HCT116 (cell line): ENCODE results near the gene OR6P1. TPM values are rescaled to one million over a fixed set of nuclear protein-coding genes. Genes with fewer than 3 reads are reported as not detected.

Source experiments
- ATAC-seq: fragments of 200-7000 bp; cut with Tn5 transposase; 2 replicates; pipeline ENCODE4 v1.9.1; 2020; ENCODE audit warnings: mild to moderate bottlenecking, moderate library complexity
- BruUV-seq: library from RNA; stranded (reverse); fragments of 400-500 nt; replicated peaks from 2 replicates; lab custom pipeline; 2021; lab: Mats Ljungman, UMichigan
- CTCF ChIA-PET: fragments of 300-600 bp; sonication (Branson Sonifier 250); formaldehyde crosslinking; loops from one replicate; lab custom pipeline; 2021; ENCODE audit warnings: antibody characterized with exemption; lab: Charles Lee
- POLR2A ChIA-PET: fragments of 300-600, 350-600 bp; sonication (Branson Sonifier 250); formaldehyde crosslinking; loops from one replicate; lab custom pipeline; 2021; ENCODE audit warnings: antibody characterized with exemption; lab: Charles Lee
- RAD21 ChIA-PET, 2 experiments: fragments of 300-600 bp; sonication (Branson Sonifier 250); formaldehyde crosslinking; loops; one replicate each; lab custom pipeline; 2023; ENCODE audit warnings: low total read pairs in 2 of 2; ENCODE audit not compliant: uncharacterized antibody in 2 of 2, unreplicated experiment in 2 of 2, low non-redundant PET in 1 of 2; lab: Charles Lee
- DNase-seq: peaks from one replicate; pipeline ENCODE4 v3.0.0-alpha.2; 2010; ENCODE audit warnings: low read depth, low spot score
- H2AFZ ChIP-seq: fragments of 200-600 bp; shearing (Covaris generic), sonication (generic); 2 replicates; pipeline ENCODE4 v1.6.1; 2017; ENCODE audit warnings: low read depth, mixed run types, mixed read lengths, antibody characterized with exemption, low read length; ENCODE audit not compliant: poor library complexity, severe bottlenecking
- H3K27ac ChIP-seq: 2 replicates; pipeline ENCODE4 v1.5.1; 2012; ENCODE audit warnings: low read depth, low read length
- H3K27me3 ChIP-seq: fragments of 200-600 bp; sonication (generic); 2 replicates; pipeline ENCODE4 v1.6.1; 2016; ENCODE audit warnings: mixed run types, low read length, mixed read lengths; ENCODE audit not compliant: insufficient read depth
- H3K36me3 ChIP-seq, 2 experiments: fragments of 200-500 bp in 1 of 2; fragments of 200-600 bp in 1 of 2; sonication (Bioruptor generic) in 1 of 2; sonication (generic) in 1 of 2; 2 replicates each; pipeline versions ENCODE4 v1.5.1 to v1.6.1; 2014 to 2016; ENCODE audit warnings: low read length in 2 of 2, inconsistent platforms in 1 of 2, mixed read lengths in 1 of 2, mixed run types in 1 of 2; ENCODE audit not compliant: insufficient read depth in 2 of 2, control insufficient read depth in 1 of 2
- H3K4me1 ChIP-seq, 2 experiments: fragments of 200-600 bp in 1 of 2; sonication (generic) in 1 of 2; 2 replicates each; pipeline versions ENCODE4 v1.5.1 to v1.6.1; 2012 to 2017; ENCODE audit warnings: low read length in 2 of 2, inconsistent platforms in 1 of 2, mild to moderate bottlenecking in 1 of 2, mixed read lengths in 1 of 2, mixed run types in 1 of 2, moderate library complexity in 1 of 2; ENCODE audit not compliant: insufficient read depth in 2 of 2, control insufficient read depth in 1 of 2
- H3K4me2 ChIP-seq: fragments of 200-600 bp; sonication (generic); 2 replicates; pipeline ENCODE4 v1.6.1; 2017; ENCODE audit warnings: mixed run types, low read length, mixed read lengths
- H3K4me3 ChIP-seq, 2 experiments: fragments of 200-600 bp in 1 of 2; sonication (generic) in 1 of 2; replicated peaks in 1 of 2; 2 replicates each; pipeline ENCODE4 v1.5.1; 2011 to 2016; ENCODE audit warnings: low read length in 2 of 2, control low read depth in 1 of 2, low read depth in 1 of 2, mild to moderate bottlenecking in 1 of 2, mixed read lengths in 1 of 2, mixed run types in 1 of 2
- H3K79me2 ChIP-seq: fragments of 200-600 bp; sonication (generic); 2 replicates; pipeline ENCODE4 v1.6.1; 2017; ENCODE audit warnings: mild to moderate bottlenecking, mixed run types, low read length, moderate library complexity, mixed read lengths; ENCODE audit not compliant: insufficient read depth
- H3K9ac ChIP-seq: fragments of 200-600 bp; sonication (generic); 2 replicates; pipeline ENCODE4 v1.6.1; 2016; ENCODE audit warnings: low read length, mixed read lengths
- H3K9me2 ChIP-seq: fragments of 200-600 bp; sonication (generic), shearing (Covaris generic); 2 replicates; pipeline ENCODE4 v1.6.1; 2017; ENCODE audit warnings: mixed run types, mild to moderate bottlenecking, moderate library complexity; ENCODE audit not compliant: insufficient read depth
- H3K9me3 ChIP-seq, 2 experiments: fragments of 200-500 bp in 1 of 2; fragments of 200-600 bp in 1 of 2; sonication (Bioruptor generic) in 1 of 2; sonication (generic) in 1 of 2; 2 replicates each; pipeline ENCODE4 v1.6.1; 2014 to 2017; ENCODE audit warnings: low read length in 2 of 2, mixed read lengths in 2 of 2, inconsistent platforms in 1 of 2, low read depth in 1 of 2, mild to moderate bottlenecking in 1 of 2, mixed run types in 1 of 2, moderate library complexity in 1 of 2; ENCODE audit not compliant: control insufficient read depth in 1 of 2, insufficient read depth in 1 of 2
- H4K20me1 ChIP-seq: fragments of 200-600 bp; sonication (generic), shearing (Covaris generic); 2 replicates; pipeline ENCODE4 v1.6.1; 2017; ENCODE audit warnings: mixed run types, mild to moderate bottlenecking, moderate library complexity; ENCODE audit not compliant: insufficient read depth
- ATF3 ChIP-seq: IDR thresholded peaks from 2 replicates; pipeline ENCODE4 v1.6.1; 2012
- CBX3 ChIP-seq: IDR thresholded peaks from 2 replicates; pipeline ENCODE4 v1.6.1; 2012; ENCODE audit warnings: low read depth
- CTCF ChIP-seq, 3 experiments: fragments of 200-600 bp in 1 of 3; sonication (generic) in 1 of 3; IDR thresholded peaks in 2 of 3; conservative IDR thresholded peaks in 1 of 3; 2 replicates each; pipeline ENCODE4 v1.5.1; 2012 to 2017; ENCODE audit warnings: low read depth in 2 of 3, low read length in 2 of 3, antibody characterized with exemption in 1 of 3, borderline replicate concordance in 1 of 3, control low read depth in 1 of 3, mild to moderate bottlenecking in 1 of 3, mixed read lengths in 1 of 3, mixed run types in 1 of 3, moderate library complexity in 1 of 3; ENCODE audit not compliant: insufficient read depth in 1 of 3
- EGR1 ChIP-seq: IDR thresholded peaks from 2 replicates; pipeline ENCODE4 v1.6.1; 2012; ENCODE audit warnings: low read depth
- ELF1 ChIP-seq: IDR thresholded peaks from 2 replicates; pipeline ENCODE4 v1.6.1; 2012; ENCODE audit warnings: low read depth, borderline replicate concordance
- JUND ChIP-seq: IDR thresholded peaks from 2 replicates; pipeline ENCODE4 v1.6.1; 2012
- MAX ChIP-seq: IDR thresholded peaks from 2 replicates; pipeline ENCODE4 v1.6.1; 2012
- POLR2AphosphoS5 ChIP-seq: IDR thresholded peaks from 2 replicates; pipeline ENCODE4 v1.6.1; 2011; ENCODE audit warnings: mild to moderate bottlenecking, low read depth, low read length, moderate library complexity
- REST ChIP-seq: IDR thresholded peaks from 2 replicates; pipeline ENCODE4 v1.6.1; 2012; ENCODE audit warnings: low read depth
- SIN3A ChIP-seq: IDR thresholded peaks from 2 replicates; pipeline ENCODE4 v1.6.1; 2012; ENCODE audit warnings: low read depth
- SP1 ChIP-seq: IDR thresholded peaks from 2 replicates; pipeline ENCODE4 v1.6.1; 2012; ENCODE audit warnings: low read depth
- SRF ChIP-seq: IDR thresholded peaks from 2 replicates; pipeline ENCODE4 v1.6.1; 2012; ENCODE audit warnings: low read depth
- TCF7L2 ChIP-seq: IDR thresholded peaks from 2 replicates; pipeline ENCODE4 v1.7.0; 2011; ENCODE audit warnings: borderline replicate concordance, inconsistent platforms; ENCODE audit not compliant: insufficient read depth, insufficient read length; ENCODE audit errors: extremely low read depth
- YY1 ChIP-seq: IDR thresholded peaks from 2 replicates; pipeline ENCODE4 v1.6.1; 2011; ENCODE audit warnings: low read length, low read depth, moderate library complexity, mild to moderate bottlenecking; ENCODE audit not compliant: insufficient replicate concordance; ENCODE audit errors: extremely low read depth
- ZNF274 ChIP-seq: fragments of 200-500 bp; sonication (Bioruptor generic); IDR thresholded peaks from 2 replicates; pipeline ENCODE4 v1.6.1; 2014; ENCODE audit warnings: mild to moderate bottlenecking, low read depth, low read length, inconsistent platforms
- intact Hi-C: fragments of 100-400 bp; cut with micrococcal nuclease; formaldehyde crosslinking; loops from 2 replicates; pipeline ENCODE4 v1.10.0; 2022
- total RNA-seq: library from RNA; stranded (reverse); gene quantifications from one replicate; pipeline ENCODE4 v1.2.1, GENCODE V29; 2021; ENCODE audit not compliant: unreplicated experiment

Gene OR6P1
- total RNA-seq, 1 experiment from 2014 or later = not detected

- Histone ChIP-seq H3K27ac (no peak overlapping the region), H3K36me3 (no peaks in the 10 kb centered on the region), H3K9ac (no peak overlapping the region), H3K9me3 (no peaks in the 10 kb centered on the region), H2AFZ (no peak overlapping the region), H3K4me2 (no peak overlapping the region), H3K79me2 (no peaks in the 10 kb centered on the region), H3K27me3 (no peaks in the 10 kb centered on the region), H4K20me1 (no peaks in the 10 kb centered on the region), H3K4me1 (no peaks in the 10 kb centered on the region), H3K9me2 (no peaks in the 10 kb centered on the region), H3K4me3 (no peak overlapping the region)
- no peak for TF ChIP-seq YY1
- TF ChIP-seq REST = no peak
- no peak for TF ChIP-seq ZNF274
- no peak for TF ChIP-seq ATF3
- no peak for TF ChIP-seq MAX
- TF ChIP-seq SRF = no peak
- no peak for TF ChIP-seq ELF1
- TF ChIP-seq TCF7L2 = no peak
- TF ChIP-seq JUND = no peak
- no peak for TF ChIP-seq SIN3A
- no peak for TF ChIP-seq SP1
- no peak for TF ChIP-seq CTCF (IDR thresholded peaks at IDR 0.05 in 2 of 3, conservative IDR thresholded peaks at IDR 0.05 in 1 of 3; ENCODE audit: borderline replicate concordance in 1 of 3, insufficient read depth in 1 of 3, low read depth in 2 of 3, low read length in 2 of 3)
- no peak for TF ChIP-seq POLR2AphosphoS5
- no peak for TF ChIP-seq CBX3
- no peak for TF ChIP-seq EGR1
- no peak for ATAC-seq
- intact Hi-C loops = no loop called here
- POLR2A ChIA-PET = no interaction called here
- CTCF ChIA-PET = no interaction called here
- DNase-seq = no peak
- RAD21 ChIA-PET = no interaction called here
- BruUV-seq = no TSS peak
These were observed 53.4 kb downstream of the OR6P1 start for GRCh38 chr1:158516966-158517365.
